B cell (primary cell): ENCODE results near the gene SLC35B2. TPM values are rescaled to one million over a fixed set of nuclear protein-coding genes. Genes with fewer than 3 reads are reported as not detected.
A peak's percentile ranks its signal among the peaks of the same experiment; 100 is the strongest.

ENCODE experiments used
- ATAC-seq: fragments of 200-7000 bp; cut with Tn5 transposase; one replicate; pipeline ENCODE4 v1.10.0; 2021; ENCODE audit warnings: low read depth, mild to moderate bottlenecking, moderate number of reproducible peaks, moderate library complexity
- CTCF ChIA-PET: fragments of 350-600 bp; sonication (Branson Sonifier 250); formaldehyde crosslinking; loops from one replicate; lab custom pipeline; 2021; ENCODE audit warnings: antibody characterized with exemption, inconsistent platforms; lab: Charles Lee
- POLR2A ChIA-PET: fragments of 350-600 bp; sonication (Branson Sonifier 250); formaldehyde crosslinking; loops from one replicate; lab custom pipeline; 2021; ENCODE audit warnings: antibody characterized with exemption; lab: Charles Lee
- DNase-seq: peaks from one replicate; pipeline ENCODE4 v3.0.0; 2013
- H2AFZ ChIP-seq: 2 replicates; pipeline ENCODE4 v1.6.1; 2012; ENCODE audit warnings: mild to moderate bottlenecking, low read depth, low read length; ENCODE audit not compliant: insufficient read depth, poor library complexity, severe bottlenecking
- H3K27ac ChIP-seq, 2 donors: 1 replicate in 1 of 2; 2 replicates in 1 of 2; pipeline ENCODE4 v1.5.1; 2012 to 2013; ENCODE audit warnings: low read length in 2 of 2, mild to moderate bottlenecking in 2 of 2, moderate library complexity in 1 of 2
- H3K27me3 ChIP-seq, 4 experiments: fragments of 200-600 bp in 1 of 4; sonication (generic) in 1 of 4; replicated peaks in 1 of 4; 1 replicate in 2 of 4; 2 replicates in 2 of 4; pipeline versions ENCODE4 v1.6.1 to v1.7.0; 2013 to 2016; ENCODE audit warnings: low read length in 3 of 4, mild to moderate bottlenecking in 2 of 4, mixed read lengths in 1 of 4, moderate library complexity in 1 of 4; ENCODE audit not compliant: insufficient read depth in 4 of 4, control insufficient read depth in 3 of 4; ENCODE audit errors: control extremely low read depth in 1 of 4
- H3K36me3 ChIP-seq, 2 experiments: replicated peaks in 1 of 2; 1 replicate in 1 of 2; 2 replicates in 1 of 2; pipeline versions ENCODE4 v1.6.1 to v1.7.1; 2013; ENCODE audit warnings: low read length in 1 of 2; ENCODE audit not compliant: insufficient read depth in 2 of 2, control insufficient read depth in 1 of 2; ENCODE audit errors: control extremely low read depth in 1 of 2, extremely low read depth in 1 of 2
- H3K4me1 ChIP-seq, 2 donors: fragments of 200-600 bp in 1 of 2; sonication (generic) in 1 of 2; 1 replicate in 1 of 2; 2 replicates in 1 of 2; pipeline versions ENCODE4 v1.5.1 to v1.6.1; 2013 to 2017; ENCODE audit warnings: low read length in 2 of 2; ENCODE audit not compliant: control insufficient read depth in 2 of 2, insufficient read depth in 2 of 2
- H3K4me2 ChIP-seq: replicated peaks from 2 replicates; pipeline ENCODE3; 2012; ENCODE audit warnings: mild to moderate bottlenecking, low read depth, low read length; ENCODE audit not compliant: poor library complexity, severe bottlenecking
- H3K4me3 ChIP-seq, 5 experiments: fragments of 200-600 bp in 1 of 5; sonication (generic) in 1 of 5; 1 replicate in 3 of 5; 2 replicates in 2 of 5; pipeline versions ENCODE4 v1.5.1 to v1.7.0; 2011 to 2016; ENCODE audit warnings: low read length in 4 of 5, mild to moderate bottlenecking in 4 of 5, low read depth in 2 of 5, control low read depth in 1 of 5, moderate library complexity in 1 of 5; ENCODE audit not compliant: insufficient read depth in 1 of 5; ENCODE audit errors: control extremely low read depth in 1 of 5, extremely low read depth in 1 of 5
- H3K79me2 ChIP-seq: fragments of 200-600 bp; sonication (generic); one replicate; pipeline ENCODE4 v1.6.0; 2016; ENCODE audit warnings: low read length; ENCODE audit not compliant: control insufficient read depth, insufficient read depth
- H3K9ac ChIP-seq: fragments of 200-600 bp; sonication (generic); 2 replicates; pipeline ENCODE4 v1.6.1; 2017; ENCODE audit warnings: mild to moderate bottlenecking, low read length, moderate library complexity
- H3K9me3 ChIP-seq, 3 donors: one replicate each; pipeline versions ENCODE4 v1.6.1 to v1.7.1; 2013; ENCODE audit warnings: low read length in 2 of 3; ENCODE audit not compliant: control insufficient read depth in 2 of 3, insufficient read depth in 1 of 3; ENCODE audit errors: control extremely low read depth in 1 of 3
- H4K20me1 ChIP-seq: 2 replicates; pipeline ENCODE4 v1.6.0; 2012; ENCODE audit warnings: mild to moderate bottlenecking, low read length; ENCODE audit not compliant: insufficient read depth, control insufficient read depth, poor library complexity, severe bottlenecking
- H3K27ac Mint-ChIP-seq: one replicate; pipeline ENCODE4 v1.8.0; 2021; ENCODE audit warnings: mixed read lengths
- H3K27me3 Mint-ChIP-seq: one replicate; pipeline ENCODE4 v1.8.0; 2021; ENCODE audit warnings: mixed read lengths
- H3K4me1 Mint-ChIP-seq: one replicate; pipeline ENCODE4 v1.8.0; 2021; ENCODE audit warnings: mixed read lengths
- H3K4me3 Mint-ChIP-seq: one replicate; pipeline ENCODE4 v1.8.0; 2021; ENCODE audit warnings: mixed read lengths
- H3K9me3 Mint-ChIP-seq: one replicate; pipeline ENCODE4 v1.8.0; 2022; ENCODE audit warnings: mixed read lengths; ENCODE audit not compliant: insufficient read depth
- EZH2 ChIP-seq: IDR thresholded peaks from 2 replicates; pipeline ENCODE4 v1.6.1; 2012; ENCODE audit warnings: borderline replicate concordance, low read depth, mild to moderate bottlenecking, moderate library complexity, low read length; ENCODE audit not compliant: insufficient read depth, poor library complexity, severe bottlenecking
- WGBS: methylation state at CpG from one replicate; pipeline ENCODE4 v1.1.5; 2013; ENCODE audit warnings: missing lambda C conversion rate; ENCODE audit not compliant: insufficient coverage; 5-methylcytosine and 5-hydroxymethylcytosine counted together
- intact Hi-C: fragments of 100-400 bp; cut with micrococcal nuclease; formaldehyde crosslinking; loops from one replicate; pipeline ENCODE4 v1.10.0; 2022
- polyA plus RNA-seq: library from polyadenylated mRNA; depleted of rRNA; stranded (reverse); fragments of >200 nt; gene quantifications from 2 replicates; pipeline ENCODE4 v1.2.3, GENCODE V29; 2012
- total RNA-seq, 2 donors: library from RNA; stranded (reverse); fragments of 120-200 nt in 1 of 2; gene quantifications; 1 replicate in 1 of 2; 2 replicates in 1 of 2; pipeline versions ENCODE4 v1.2.3 to v1.2.4, GENCODE V29; 2013 to 2022
- TF ChIP-seq, protein P1 (sequence below): fragments of 200-600 bp; IDR thresholded peaks from one replicate; pipeline ENCODE4 v1.8.0; 2022; ENCODE audit warnings: antibody characterized with exemption, mild to moderate bottlenecking

The SLC35B2 gene
- total and polyA plus RNA-seq, 2 donors (not counting 1 experiment from before 2014, with no cell fraction given) = 30.0 to 35.2 TPM

DNA sequence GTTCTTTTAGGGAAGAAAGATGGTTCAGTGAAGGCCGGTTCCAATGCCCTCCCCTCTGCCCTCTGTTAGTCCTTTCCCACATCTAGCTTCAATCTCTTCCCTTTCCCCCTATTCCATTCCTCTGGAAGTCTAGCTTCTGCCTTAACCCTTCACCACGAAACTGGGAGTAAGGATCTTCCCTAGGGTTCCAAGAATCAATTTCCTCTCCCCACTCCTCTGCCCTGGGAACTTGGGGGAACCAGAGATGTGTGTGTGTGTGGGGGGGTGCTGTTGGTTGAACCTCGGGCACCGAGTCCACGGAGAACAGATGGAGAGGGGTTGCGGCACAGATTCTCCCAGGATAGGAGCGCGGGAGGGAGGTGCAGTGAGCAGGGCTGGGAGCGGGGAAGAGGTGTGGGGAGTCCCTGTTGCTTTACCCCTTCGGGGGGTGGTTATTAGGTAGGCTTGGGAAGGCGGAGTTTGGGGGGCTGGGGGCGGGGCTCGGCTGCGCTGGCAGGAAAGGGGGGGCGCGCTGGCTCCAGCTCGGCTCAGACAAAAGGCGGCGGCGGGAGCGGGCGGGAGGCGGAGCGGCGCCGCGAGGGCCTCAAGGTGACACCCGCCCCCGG lies 12.7 kb upstream of the SLC35B2 start, which contains the start of gene TMEM151B:
TSS of gene TMEM151B (plus strand) at position 530 of the 605 bp plus-strand sequence. CDS start 293 bp downstream, outside the sequence.
- Histone ChIP-seq H3K9ac (no peak within 1 kb of the TSS), H3K27me3 (peaks cover 0 to 50% (median 28%) of the 10 kb centered on the region in 4 experiments), H4K20me1 (no peaks in the 10 kb centered on the region), H3K4me2 (peak within 1 kb of the TSS; percentile 79), H2AFZ (peak within 1 kb of the TSS; percentile 30), H3K36me3 (no peaks in the 10 kb centered on the region), H3K4me3 (peak within 1 kb of the TSS in 3 of 5 experiments; percentile 34 to 52 (median 37)), H3K79me2 (no peaks in the 10 kb centered on the region), H3K9me3 (no peaks in the 10 kb centered on the region), H3K4me1 (peaks cover 23 to 28% of the 10 kb centered on the region in 2 donors), H3K27ac (no peak within 1 kb of the TSS)
- H3K4me3 Mint-ChIP-seq = peak within 1 kb of the TSS; percentile 81
- WGBS = 16% methylated on average over 10 of the region's 29 CpGs
- peak within 1 kb of the TSS; percentile 24 for H3K27ac Mint-ChIP-seq
- TF ChIP-seq EZH2 = peak; percentile 83
- TF ChIP-seq, protein P1, sequence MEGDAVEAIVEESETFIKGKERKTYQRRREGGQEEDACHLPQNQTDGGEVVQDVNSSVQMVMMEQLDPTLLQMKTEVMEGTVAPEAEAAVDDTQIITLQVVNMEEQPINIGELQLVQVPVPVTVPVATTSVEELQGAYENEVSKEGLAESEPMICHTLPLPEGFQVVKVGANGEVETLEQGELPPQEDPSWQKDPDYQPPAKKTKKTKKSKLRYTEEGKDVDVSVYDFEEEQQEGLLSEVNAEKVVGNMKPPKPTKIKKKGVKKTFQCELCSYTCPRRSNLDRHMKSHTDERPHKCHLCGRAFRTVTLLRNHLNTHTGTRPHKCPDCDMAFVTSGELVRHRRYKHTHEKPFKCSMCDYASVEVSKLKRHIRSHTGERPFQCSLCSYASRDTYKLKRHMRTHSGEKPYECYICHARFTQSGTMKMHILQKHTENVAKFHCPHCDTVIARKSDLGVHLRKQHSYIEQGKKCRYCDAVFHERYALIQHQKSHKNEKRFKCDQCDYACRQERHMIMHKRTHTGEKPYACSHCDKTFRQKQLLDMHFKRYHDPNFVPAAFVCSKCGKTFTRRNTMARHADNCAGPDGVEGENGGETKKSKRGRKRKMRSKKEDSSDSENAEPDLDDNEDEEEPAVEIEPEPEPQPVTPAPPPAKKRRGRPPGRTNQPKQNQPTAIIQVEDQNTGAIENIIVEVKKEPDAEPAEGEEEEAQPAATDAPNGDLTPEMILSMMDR = no peak
- H3K27me3 Mint-ChIP-seq = peaks cover 40% of the 10 kb centered on the region
- ATAC-seq (no peak), DNase-seq (peak; percentile 40)
- POLR2A ChIA-PET = interaction anchor here (0.6 to 0.7 kb wide), 2 partner anchors 47 to 1380 kb away, joined by 3 read pairs; a partner anchor contains a TSS
- CTCF ChIA-PET = interaction anchor here (1.2 to 5.5 kb wide), 5 partner anchors 23 to 176 kb away, joined by 4 to 107 read pairs (median 5); partner anchors contain the start of gene HSP90AB1
- peaks cover 35% of the 10 kb centered on the region for H3K4me1 Mint-ChIP-seq
- H3K9me3 Mint-ChIP-seq = no peaks in the 10 kb centered on the region
- intact Hi-C loops = loop anchor here (2.0 to 5.0 kb wide), 2 partner anchors 117 to 1045 kb away; partner anchors contain the start of gene CDC5L
